Body of pancreas (tissue), 4 donors: ENCODE data around the gene SEMA3E.

Experiments used
- POLR2A ChIP-seq, 3 donors: fragments of 450-650 bp; IDR thresholded peaks; one replicate each; pipeline ENCODE4 v1.6.1; 2016; ENCODE audit warnings: antibody characterized with exemption in 3 of 3, mild to moderate bottlenecking in 2 of 3
- TF ChIP-seq, protein P1 (sequence below), 7 experiments: fragments of 450-650 bp in 4 of 7; fragments of 200-600 bp in 3 of 7; sonication (generic) in 3 of 7; IDR thresholded peaks; one replicate each; pipeline ENCODE4 v1.5.1; 2016 to 2019; ENCODE audit warnings: antibody characterized with exemption in 7 of 7

DNA sequence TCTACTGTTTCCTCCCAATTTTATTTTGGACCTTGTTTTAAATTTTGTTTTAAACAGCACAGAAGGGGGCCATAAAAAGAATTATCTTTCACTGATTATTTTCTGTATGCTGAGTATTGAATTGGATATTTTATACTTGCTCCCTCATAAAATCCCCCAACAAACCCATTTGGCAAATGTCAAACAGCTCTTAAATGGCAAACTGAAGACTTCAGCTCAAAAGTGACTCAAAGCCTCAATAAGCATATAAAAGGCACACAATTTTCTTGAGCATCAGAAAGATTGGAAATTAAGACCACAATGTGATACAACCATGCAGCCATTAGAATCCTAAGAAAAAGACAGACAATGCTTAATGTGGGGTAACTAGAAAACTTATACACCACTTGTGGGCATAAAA is 199.2 kb downstream of the SEMA3E start:
- TF ChIP-seq, protein P1, sequence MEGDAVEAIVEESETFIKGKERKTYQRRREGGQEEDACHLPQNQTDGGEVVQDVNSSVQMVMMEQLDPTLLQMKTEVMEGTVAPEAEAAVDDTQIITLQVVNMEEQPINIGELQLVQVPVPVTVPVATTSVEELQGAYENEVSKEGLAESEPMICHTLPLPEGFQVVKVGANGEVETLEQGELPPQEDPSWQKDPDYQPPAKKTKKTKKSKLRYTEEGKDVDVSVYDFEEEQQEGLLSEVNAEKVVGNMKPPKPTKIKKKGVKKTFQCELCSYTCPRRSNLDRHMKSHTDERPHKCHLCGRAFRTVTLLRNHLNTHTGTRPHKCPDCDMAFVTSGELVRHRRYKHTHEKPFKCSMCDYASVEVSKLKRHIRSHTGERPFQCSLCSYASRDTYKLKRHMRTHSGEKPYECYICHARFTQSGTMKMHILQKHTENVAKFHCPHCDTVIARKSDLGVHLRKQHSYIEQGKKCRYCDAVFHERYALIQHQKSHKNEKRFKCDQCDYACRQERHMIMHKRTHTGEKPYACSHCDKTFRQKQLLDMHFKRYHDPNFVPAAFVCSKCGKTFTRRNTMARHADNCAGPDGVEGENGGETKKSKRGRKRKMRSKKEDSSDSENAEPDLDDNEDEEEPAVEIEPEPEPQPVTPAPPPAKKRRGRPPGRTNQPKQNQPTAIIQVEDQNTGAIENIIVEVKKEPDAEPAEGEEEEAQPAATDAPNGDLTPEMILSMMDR (IDR thresholded peaks at IDR 0.05): no peak
- TF ChIP-seq POLR2A (IDR thresholded peaks at IDR 0.05): no peak
